Spleen (tissue), 10 donors: ENCODE measurements around the gene SLC6A13. TPM values are rescaled to one million over a fixed set of nuclear protein-coding genes. Genes with fewer than 3 reads are reported as not detected.

ENCODE experiments used
- polyA plus RNA-seq, 3 donors: library from polyadenylated mRNA; stranded (reverse); fragments of 200-250 nt; gene quantifications; one replicate each; pipeline ENCODE4 v1.2.1, GENCODE V29; 2013
- total RNA-seq, 7 donors: library from RNA; depleted of rRNA in 3 of 7; stranded (reverse); fragments of >200 nt in 3 of 7; fragmentation: NEBNext Ultra II Directional in 4 of 7; extraction: Animal tissue kit (Norgen Biotek cat#: 25700) in 4 of 7; gene quantifications; one replicate each; pipeline versions ENCODE4 v1.1.0 to v1.2.1, GENCODE V29; 2016 to 2021
- donor health status: healthy with polysubstance abuse.
- donor health status: DM: no; HTN: no; CAD: no; lungs with moderate emphysema.
- donor health status: DM: no; HTN: no; CAD: no.
- donor health status: Bipolar disorder and iron deficiency.
- donor health status: healthy.
- donor health status: DM: no; HTN: no; CAD: no.
- donor health status: DM: yes; HTN: yes; CAD: no.

The SLC6A13 gene
- total and polyA plus RNA-seq, 10 donors: 0.22 to 1.7 (median 0.30) TPM; not detected in 5

Other genes starting within 250 kb of the SLC6A13 start
- gene IQSEC3, start 196.1 kb downstream of the SLC6A13 start, total RNA-seq: 1 to 10 TPM in 4 of 7 donors, under 1 TPM in 2, not detected in 1; 0.20 to 1.6 (median 1.3) TPM
- under 1 TPM; 0.29 to 0.52 (median 0.45) TPM for gene IQSEC3, start 196.1 kb downstream of the SLC6A13 start, polyA plus RNA-seq
- 1 to 10 TPM in 6 of 7 donors, under 1 TPM in 1; 0.91 to 3.1 (median 2.7) TPM for gene SLC6A12, start 48.7 kb downstream of the SLC6A13 start, total RNA-seq
- 1 to 10 TPM in 1 of 3 donors, under 1 TPM in 2; 0.35 to 1.2 (median 0.50) TPM for gene SLC6A12, start 48.7 kb downstream of the SLC6A13 start, polyA plus RNA-seq
- gene KDM5A, start 126.5 kb upstream of the SLC6A13 start, total RNA-seq: 100 to 1,000 TPM in 4 of 7 donors, 10 to 100 TPM in 3; 74.8 to 131 (median 105) TPM
- gene KDM5A, start 126.5 kb upstream of the SLC6A13 start, polyA plus RNA-seq: 1 to 10 TPM; 4.9 to 8.0 (median 5.4) TPM
- 10 to 100 TPM in 5 of 7 donors, 1 to 10 TPM in 2; 9.1 to 17.9 (median 11.7) TPM for gene CCDC77, start 138.8 kb upstream of the SLC6A13 start, total RNA-seq
- gene CCDC77, start 138.8 kb upstream of the SLC6A13 start, polyA plus RNA-seq: 1 to 10 TPM; 6.5 to 7.1 (median 6.6) TPM
- gene B4GALNT3, start 197.1 kb upstream of the SLC6A13 start, total RNA-seq: 1 to 10 TPM in 5 of 7 donors, under 1 TPM in 2; 0.28 to 2.0 (median 1.4) TPM
- 1 to 10 TPM in 2 of 3 donors, under 1 TPM in 1; 0.76 to 1.8 (median 1.6) TPM for gene B4GALNT3, start 197.1 kb upstream of the SLC6A13 start, polyA plus RNA-seq